NOMO-1 (cell line): ENCODE results near the gene RAB36.
"Not testable (repeated sequence)": the region's sequence is repeated elsewhere in the genome, so short reads cannot be mapped to it uniquely, and the experiment has no call there.

Experiments used
- DNase-seq, 2 experiments: peaks; one replicate each; lab custom pipeline; 2025; ENCODE audit not compliant: unreplicated experiment in 2 of 2; lab: John Stamatoyannopoulos, UW

The RAB36 gene

GRCh38 chr22:23136991-23137390, 8.3 kb upstream of the RAB36 start:
- DNase-seq: not testable (repeated sequence)

GRCh38 chr22:23137468-23137867, 7.8 kb upstream of the RAB36 start:
- DNase-seq: no peak

DNA sequence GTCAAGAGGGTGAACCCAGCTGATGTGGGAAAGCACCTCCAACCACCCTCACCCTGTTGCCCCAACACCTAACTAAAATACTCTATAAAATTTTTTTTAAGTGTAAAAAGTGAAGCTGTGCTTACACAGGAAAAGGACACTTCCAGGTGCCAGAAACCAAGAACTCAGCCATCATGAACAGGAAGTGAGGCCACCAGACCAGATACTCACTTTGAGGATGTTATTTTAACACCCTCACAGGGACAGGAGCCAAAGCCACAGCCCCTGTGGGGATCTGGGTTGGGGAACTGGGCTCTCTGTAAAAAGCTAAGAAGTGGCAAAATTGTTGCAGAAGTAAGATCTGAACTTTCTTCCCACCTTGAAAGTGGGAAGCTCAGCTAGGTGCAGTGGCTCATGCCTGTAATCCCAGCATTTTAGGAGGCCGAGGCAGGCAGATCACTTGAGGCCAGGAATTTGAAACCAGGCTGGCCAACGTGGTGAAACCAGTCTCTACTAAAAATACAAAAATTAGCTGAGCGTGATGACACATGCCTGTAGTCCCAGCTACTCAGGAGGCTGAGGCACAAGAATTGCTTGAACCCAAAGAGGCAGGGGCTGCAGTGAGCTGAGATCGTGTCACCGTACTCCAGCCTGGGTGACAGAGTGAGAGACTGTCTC, 7.2 kb upstream of the RAB36 start:
- peak; percentile 69 to 84 for DNase-seq

DNA sequence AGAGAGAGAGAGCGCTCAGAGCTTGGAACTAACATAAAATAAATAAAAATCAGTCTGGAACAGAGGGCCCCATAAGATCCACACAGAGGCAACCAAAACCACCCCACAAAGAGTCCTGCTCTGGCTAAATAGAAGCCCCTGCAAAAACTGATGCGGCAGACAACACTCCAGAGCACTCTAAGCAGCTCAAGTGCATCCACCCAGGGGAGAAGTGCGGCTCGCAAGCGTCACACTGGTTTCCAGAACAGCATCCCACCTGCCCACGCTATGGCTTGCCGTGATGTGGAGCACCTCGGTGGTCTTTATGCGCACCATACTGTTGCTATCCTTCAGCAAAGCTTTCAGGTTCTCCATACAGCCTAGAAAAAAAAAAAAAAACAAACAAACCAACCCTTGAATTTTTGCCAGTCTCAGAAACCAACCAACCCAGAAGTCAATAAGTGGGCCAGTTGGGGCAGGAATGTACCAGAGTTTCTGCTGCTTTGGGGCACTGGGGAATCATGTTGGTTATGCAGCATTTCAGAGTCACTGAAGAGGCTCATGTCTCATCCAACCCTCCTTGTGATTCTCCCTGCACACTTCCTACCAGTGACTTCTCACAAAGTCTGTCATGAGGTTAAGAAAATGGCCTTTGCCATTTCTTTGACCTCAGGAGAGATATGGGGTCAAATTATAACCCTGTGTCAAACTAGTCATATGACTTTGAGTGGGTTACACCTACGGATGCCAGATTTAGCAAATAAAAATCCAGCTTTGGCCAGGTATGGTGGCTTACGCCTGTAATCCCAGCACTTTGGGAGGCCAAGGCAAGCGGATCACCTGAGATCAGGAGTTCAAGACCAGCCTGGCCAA, 6.5 kb upstream of the RAB36 start:
- no peak for DNase-seq

- DNase-seq: no peak
Observed at GRCh38 chr22:23140385-23140784, 4.9 kb upstream of the RAB36 start.

- no peak for DNase-seq
Observed at GRCh38 chr22:23142546-23143105, 2.7 kb upstream of the RAB36 start.

GRCh38 chr22:23143119-23143518, 2.2 kb upstream of the RAB36 start:
- no peak for DNase-seq

- no peak for DNase-seq
Observed at GRCh38 chr22:23144432-23144831, 845 bp upstream of the RAB36 start.

- no peak for DNase-seq
Observed at GRCh38 chr22:23145878-23146470, 697 bp downstream of the RAB36 start.

- DNase-seq: no peak
Observed at GRCh38 chr22:23146478-23147205, 1.4 kb downstream of the RAB36 start.

DNA sequence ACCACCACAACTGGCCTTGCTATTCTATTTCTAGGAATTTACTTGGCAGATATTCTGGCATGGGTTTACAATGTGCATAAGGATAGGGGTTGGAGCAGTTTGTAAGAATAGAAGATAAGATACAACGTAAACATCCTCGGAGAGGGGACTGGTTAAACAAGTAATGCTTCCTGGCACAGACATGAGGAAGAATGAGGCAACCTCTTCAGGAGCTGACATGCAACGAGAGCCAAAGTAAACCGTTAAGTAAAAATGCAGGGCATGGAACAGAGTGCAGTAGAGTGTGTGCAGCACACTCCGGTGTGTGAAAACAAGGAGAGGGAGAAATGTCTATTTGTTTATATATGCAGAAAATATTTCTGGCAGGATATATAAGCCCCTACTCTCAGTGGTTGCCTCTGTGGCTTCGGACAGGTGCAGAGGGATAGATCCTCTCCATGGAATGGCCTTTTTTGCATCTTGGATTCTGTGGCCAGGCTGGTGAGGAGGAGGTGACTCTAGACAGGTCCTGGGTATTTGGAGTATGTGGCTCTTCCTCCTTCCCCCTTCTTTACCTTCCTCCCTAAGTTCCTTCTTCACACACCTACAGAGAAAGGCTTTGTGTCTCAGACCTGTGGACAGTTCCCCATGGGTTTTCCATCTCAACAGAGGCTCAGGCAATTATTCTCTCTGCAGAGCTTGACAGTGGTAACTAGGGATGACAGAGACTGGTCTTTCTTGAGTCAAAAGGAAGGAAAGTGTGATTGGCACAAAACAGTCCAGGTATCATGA, 2.5 kb downstream of the RAB36 start:
- DNase-seq: no peak

GRCh38 chr22:23149743-23150238, 4.5 kb downstream of the RAB36 start:
- no peak for DNase-seq

DNA sequence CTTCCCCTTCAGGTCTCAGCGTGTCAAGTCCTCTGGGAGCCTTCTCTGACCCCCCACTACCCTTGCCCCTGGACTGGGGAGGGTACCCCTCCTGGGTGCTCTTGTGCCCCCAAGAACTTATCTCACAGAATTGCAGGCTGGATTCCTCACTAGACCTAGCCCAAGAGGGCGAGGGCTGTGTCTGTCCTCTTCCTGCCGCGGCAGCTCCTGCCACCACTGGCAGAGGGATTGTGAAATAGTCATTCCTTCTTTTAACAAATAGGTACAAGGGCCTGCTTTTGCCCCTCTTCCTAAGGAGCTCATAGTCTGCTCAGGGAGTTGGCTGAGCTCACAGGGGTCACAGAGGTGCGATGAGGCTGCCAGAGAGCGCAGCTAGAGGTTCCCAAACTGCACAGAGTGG, 5.5 kb downstream of the RAB36 start:
- DNase-seq: no peak

GRCh38 chr22:23151827-23152226, 6.5 kb downstream of the RAB36 start:
- no peak for DNase-seq

GRCh38 chr22:23152238-23153114, 7.2 kb downstream of the RAB36 start:
- peak; percentile 79 for DNase-seq

DNA sequence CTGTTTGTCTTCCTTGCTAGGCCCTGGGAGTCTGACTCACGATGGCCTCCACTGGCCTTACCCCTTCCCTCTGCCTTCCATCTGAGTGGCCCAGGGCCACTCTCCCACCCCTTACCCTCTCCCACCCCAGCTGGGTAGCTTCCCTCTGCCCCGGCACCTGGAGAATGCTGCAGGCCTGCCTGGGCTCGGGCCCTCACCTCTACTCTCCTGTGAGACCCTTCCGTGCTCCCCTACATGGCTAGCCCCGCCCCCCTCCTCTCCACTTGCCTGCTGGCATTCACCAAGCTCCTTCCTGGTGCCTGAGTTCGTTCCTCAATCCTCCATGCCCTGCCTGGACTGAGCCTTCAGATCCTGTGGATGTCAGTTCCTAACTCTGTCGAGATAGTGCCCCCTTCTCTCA, 8.7 kb downstream of the RAB36 start:
- DNase-seq: no peak

DNA sequence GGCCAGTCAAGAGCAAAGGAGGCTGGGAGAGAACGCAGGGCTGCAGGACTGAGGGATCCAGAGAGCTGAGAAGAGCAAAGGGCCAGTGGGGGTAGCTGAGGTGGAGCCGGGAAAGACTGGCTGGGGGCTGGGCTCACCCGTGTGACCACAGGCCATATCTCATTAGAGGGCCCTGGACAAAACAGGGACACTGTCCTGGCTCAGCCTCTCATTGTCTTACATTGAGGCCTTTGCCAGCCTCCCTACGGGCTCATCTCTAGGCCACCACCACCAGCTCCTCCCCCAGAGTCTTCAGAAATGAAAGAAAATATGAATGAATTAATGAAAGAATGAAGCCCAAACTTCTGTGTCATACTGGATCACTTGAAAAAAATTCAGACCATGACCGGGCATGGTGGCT, 9.2 kb downstream of the RAB36 start:
- no peak for DNase-seq

DNA sequence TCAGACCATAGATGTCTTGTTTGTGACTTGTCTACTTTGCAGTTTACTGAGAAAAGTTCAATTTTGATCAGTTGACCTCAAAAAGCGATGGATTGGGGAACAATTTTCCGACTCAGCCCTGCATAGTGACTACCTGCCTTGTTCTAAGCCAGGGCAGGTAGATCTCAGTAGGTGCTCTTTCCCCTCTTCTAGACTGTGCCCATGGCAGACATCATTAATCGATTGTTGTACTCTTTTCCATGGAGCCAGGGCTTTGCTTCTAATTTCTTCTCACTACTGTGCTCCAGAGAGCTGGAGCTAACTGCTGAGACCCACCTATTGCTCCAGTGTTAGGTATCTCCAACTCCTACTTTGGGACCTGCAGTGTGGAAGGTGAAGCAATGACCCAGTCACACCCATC, 9.9 kb downstream of the RAB36 start:
- DNase-seq: no peak

- no peak for DNase-seq
Observed at GRCh38 chr22:23155831-23156230, 10.6 kb downstream of the RAB36 start.
